Upper lobe of left lung (tissue), 6 donors: ENCODE results near the gene CYSRT1. TPM values are rescaled to one million over a fixed set of nuclear protein-coding genes. Genes with fewer than 3 reads are reported as not detected.

Source experiments
- ATAC-seq, 2 donors: fragments of 200-7000 bp; cut with Tn5 transposase; one replicate each; pipeline ENCODE4 v1.9.1; 2022; ENCODE audit warnings: mild to moderate bottlenecking in 2 of 2, moderate library complexity in 2 of 2; ENCODE audit not compliant: low FRiP score in 2 of 2
- DNase-seq, 2 donors: peaks; one replicate each; pipeline ENCODE4 v3.0.0-alpha.2; 2019 to 2020
- H3K27ac ChIP-seq, 4 donors: fragments of 200-600 bp; sonication (generic); one replicate each; pipeline ENCODE4 v1.5.1; 2016 to 2019
- H3K27me3 ChIP-seq, 4 donors: fragments of 200-600 bp; sonication (generic); one replicate each; pipeline ENCODE4 v1.5.1; 2017 to 2019
- H3K36me3 ChIP-seq, 4 donors: fragments of 200-600 bp; sonication (generic); one replicate each; pipeline ENCODE4 v1.5.1; 2016 to 2019
- H3K4me1 ChIP-seq, 4 donors: fragments of 200-600 bp; sonication (generic); one replicate each; pipeline ENCODE4 v1.5.1; 2018 to 2019
- H3K4me3 ChIP-seq, 4 donors: fragments of 200-600 bp; sonication (generic); one replicate each; pipeline ENCODE4 v1.5.1; 2017 to 2019; ENCODE audit warnings: mild to moderate bottlenecking in 2 of 4, moderate library complexity in 1 of 4
- H3K9me3 ChIP-seq, 4 donors: fragments of 200-600 bp; sonication (generic); one replicate each; pipeline ENCODE4 v1.5.1; 2018 to 2019
- CTCF ChIP-seq, 6 experiments: fragments of 450-650 bp in 4 of 6; fragments of 200-600 bp in 2 of 6; sonication (generic) in 2 of 6; IDR thresholded peaks; one replicate each; pipeline ENCODE4 v1.5.1; 2016 to 2019; ENCODE audit warnings: antibody characterized with exemption in 6 of 6
- EP300 ChIP-seq, 4 donors: sonication (generic); formaldehyde crosslinking; IDR thresholded peaks; one replicate each; pipeline ENCODE4 v1.5.1; 2017; ENCODE audit warnings: antibody characterized with exemption in 4 of 4, control low read depth in 2 of 4
- POLR2A ChIP-seq, 4 donors: fragments of 450-650 bp; IDR thresholded peaks; one replicate each; pipeline ENCODE4 v1.5.1; 2016 to 2017; ENCODE audit warnings: antibody characterized with exemption in 4 of 4, mild to moderate bottlenecking in 2 of 4
- POLR2AphosphoS5 ChIP-seq, 2 donors: sonication (generic); formaldehyde crosslinking; IDR thresholded peaks; one replicate each; pipeline ENCODE4 v1.5.1; 2017; ENCODE audit warnings: antibody characterized with exemption in 2 of 2
- WGBS, 2 donors: methylation state at CpG; one replicate each; pipeline ENCODE4 v1.1.5; 2017 to 2018; 5-methylcytosine and 5-hydroxymethylcytosine counted together
- total RNA-seq, 6 donors: library from RNA; depleted of rRNA in 4 of 6; stranded (reverse); fragments of >200 nt in 4 of 6; gene quantifications; one replicate each; pipeline versions ENCODE4 v1.1.0 to v1.2.1, GENCODE V29; 2016 to 2021
- donor health status: DM: no; HTN: no; CAD: no; lungs with moderate emphysema.
- donor health status: DM: no; HTN: yes; CAD: no; lungs with severe emphysema.

The CYSRT1 gene
- total RNA-seq, 6 donors from 2014 or later, result 0.20 to 2.0 (median 0.97) TPM; not detected in 1

GRCh38 chr9:137265496-137266161 is 40.7 kb downstream of the CYSRT1 start:
- H3K27me3 ChIP-seq, result no peaks in the 10 kb centered on the region

GRCh38 chr9:137266162-137266527 is 41.2 kb downstream of the CYSRT1 start:
- Histone ChIP-seq H3K27ac (peak overlapping the region in 1 of 4 donors; percentile 81), H3K36me3 (peaks cover 11 to 63% (median 37%) of the 10 kb centered on the region in 4 donors), H3K4me1 (peaks cover 34 to 50% (median 36%) of the 10 kb centered on the region in 4 donors), H3K4me3 (no peak overlapping the region), H3K27me3 (no peaks in the 10 kb centered on the region), H3K9me3 (no peaks in the 10 kb centered on the region)
- TF ChIP-seq POLR2AphosphoS5 (IDR thresholded peaks at IDR 0.05), result no peak
- TF ChIP-seq CTCF (IDR thresholded peaks at IDR 0.05), result no peak
- no peak for TF ChIP-seq EP300 (IDR thresholded peaks at IDR 0.05)
- no peak for TF ChIP-seq POLR2A (IDR thresholded peaks at IDR 0.05)
- WGBS, 2 donors, result 90 to 91% methylated on average over 2 to 14 of the region's 15 CpGs
- DNase-seq, result peak in 1 of 2 donors; percentile 80
- no peak for ATAC-seq

More at GRCh38 chr9:137265496-137266161, 40.7 kb downstream of the CYSRT1 start:
- no peak for DNase-seq
- Histone ChIP-seq H3K27ac (no peak overlapping the region), H3K36me3 (peaks cover 11 to 58% (median 35%) of the 10 kb centered on the region in 4 donors), H3K9me3 (no peaks in the 10 kb centered on the region), H3K4me1 (peaks cover 29 to 45% (median 32%) of the 10 kb centered on the region in 4 donors), H3K4me3 (no peak overlapping the region)
- WGBS, 2 donors, result 92 to 96% methylated on average over 14 to 22 of the region's 29 CpGs
- ATAC-seq, result no peak
- TF ChIP-seq POLR2A (IDR thresholded peaks at IDR 0.05) (no peak), EP300 (IDR thresholded peaks at IDR 0.05) (no peak), POLR2AphosphoS5 (IDR thresholded peaks at IDR 0.05) (no peak), CTCF (IDR thresholded peaks at IDR 0.05) (no peak)

GRCh38 chr9:137266585-137267453 is 41.8 kb downstream of the CYSRT1 start:
- TF ChIP-seq EP300 (IDR thresholded peaks at IDR 0.05) (no peak), POLR2AphosphoS5 (IDR thresholded peaks at IDR 0.05) (no peak), POLR2A (IDR thresholded peaks at IDR 0.05) (no peak), CTCF (IDR thresholded peaks at IDR 0.05) (no peak)
- no peak overlapping the region for H3K4me3 ChIP-seq
- no peaks in the 10 kb centered on the region for H3K27me3 ChIP-seq
- peak in 1 of 2 donors; percentile 71 for DNase-seq
- WGBS, 2 donors, result 90 to 93% methylated on average over 31 to 32 of the region's 34 CpGs
- H3K4me1 ChIP-seq, result peaks cover 34 to 53% (median 40%) of the 10 kb centered on the region in 4 donors
- no peaks in the 10 kb centered on the region for H3K9me3 ChIP-seq
- peak overlapping the region in 1 of 4 donors; percentile 81 for H3K27ac ChIP-seq
- H3K36me3 ChIP-seq, result peaks cover 11 to 67% (median 37%) of the 10 kb centered on the region in 4 donors
- no peak for ATAC-seq

GRCh38 chr9:137267933-137268355 is 43.0 kb downstream of the CYSRT1 start:
- ATAC-seq, result no peak
- H3K4me3 ChIP-seq, result peak overlapping the region in 2 of 4 donors; percentile 26 to 31
- no peaks in the 10 kb centered on the region for H3K27me3 ChIP-seq
- peaks cover 37 to 60% (median 40%) of the 10 kb centered on the region in 4 donors for H3K4me1 ChIP-seq
- peak overlapping the region; percentile 70 to 85 (median 82) for H3K27ac ChIP-seq
- no peaks in the 10 kb centered on the region for H3K9me3 ChIP-seq
- peaks cover 12 to 76% (median 46%) of the 10 kb centered on the region in 4 donors for H3K36me3 ChIP-seq
- WGBS, 2 donors, result 62 to 77% methylated on average over 3 to 6 of the region's 6 CpGs
- TF ChIP-seq CTCF (IDR thresholded peaks at IDR 0.05), result no peak
- no peak for TF ChIP-seq EP300 (IDR thresholded peaks at IDR 0.05)
- no peak for TF ChIP-seq POLR2A (IDR thresholded peaks at IDR 0.05)
- no peak for TF ChIP-seq POLR2AphosphoS5 (IDR thresholded peaks at IDR 0.05)
- DNase-seq, result no peak
